Measurements from ENCODE around the gene COL6A5. TPM values are rescaled to one million over a fixed set of nuclear protein-coding genes. Genes with fewer than 3 reads are reported as not detected.

COL6A5 gene
- total RNA-seq, 2 donors from 2014 or later, result not detected

GRCh38 chr3:130414457-130414856, 69.0 kb downstream of the COL6A5 start:
- Histone ChIP-seq H3K4me1 (no peaks in the 10 kb centered on the region), H3K9me3 (no peaks in the 10 kb centered on the region), H3K27ac (no peak overlapping the region), H3K27me3 (no peaks in the 10 kb centered on the region), H3K4me3 (no peak overlapping the region), H3K36me3 (no peaks in the 10 kb centered on the region)
- no peak for DNase-seq (ENCODE audit: low spot score)
- TF ChIP-seq CTCF (IDR thresholded peaks at IDR 0.05), result no peak

- H3K27ac ChIP-seq, result no peak overlapping the region
- H3K36me3 ChIP-seq, result no peaks in the 10 kb centered on the region
- H3K27me3 ChIP-seq, result no peaks in the 10 kb centered on the region
- H3K4me3 ChIP-seq, result no peak overlapping the region
- no peaks in the 10 kb centered on the region for H3K4me1 ChIP-seq
- no peak for DNase-seq (ENCODE audit: low spot score)
- no peak for TF ChIP-seq CTCF (IDR thresholded peaks at IDR 0.05)
- no peaks in the 10 kb centered on the region for H3K9me3 ChIP-seq
Measured at GRCh38 chr3:130420466-130420865, 75.0 kb downstream of the COL6A5 start.

GRCh38 chr3:130423064-130423463, 77.6 kb downstream of the COL6A5 start:
- no peak for DNase-seq (ENCODE audit: low spot score)

GRCh38 chr3:130424837-130425236, 79.4 kb downstream of the COL6A5 start:
- TF ChIP-seq CTCF (IDR thresholded peaks at IDR 0.05), result no peak
- Histone ChIP-seq H3K27me3 (no peaks in the 10 kb centered on the region), H3K36me3 (no peaks in the 10 kb centered on the region), H3K27ac (no peak overlapping the region), H3K4me3 (no peak overlapping the region), H3K9me3 (no peaks in the 10 kb centered on the region), H3K4me1 (no peaks in the 10 kb centered on the region)
- DNase-seq (ENCODE audit: low spot score), result no peak

More at GRCh38 chr3:130423064-130423463, 77.6 kb downstream of the COL6A5 start:
- no peak overlapping the region for H3K4me3 ChIP-seq
- no peak for TF ChIP-seq CTCF (IDR thresholded peaks at IDR 0.05)
- H3K9me3 ChIP-seq, result no peaks in the 10 kb centered on the region
- no peaks in the 10 kb centered on the region for H3K36me3 ChIP-seq
- H3K4me1 ChIP-seq, result no peaks in the 10 kb centered on the region
- no peaks in the 10 kb centered on the region for H3K27me3 ChIP-seq
- H3K27ac ChIP-seq, result no peak overlapping the region

GRCh38 chr3:130425484-130425883, 80.0 kb downstream of the COL6A5 start:
- no peak for TF ChIP-seq CTCF (IDR thresholded peaks at IDR 0.05)
- no peak overlapping the region for H3K27ac ChIP-seq
- no peak for DNase-seq (ENCODE audit: low spot score)
- H3K27me3 ChIP-seq, result no peaks in the 10 kb centered on the region
- H3K36me3 ChIP-seq, result no peaks in the 10 kb centered on the region
- no peaks in the 10 kb centered on the region for H3K4me1 ChIP-seq
- no peaks in the 10 kb centered on the region for H3K9me3 ChIP-seq
- H3K4me3 ChIP-seq, result no peak overlapping the region

- H3K4me3 ChIP-seq, result no peak overlapping the region
- H3K4me1 ChIP-seq, result no peaks in the 10 kb centered on the region
- H3K27me3 ChIP-seq, result no peaks in the 10 kb centered on the region
- DNase-seq (ENCODE audit: low spot score), result no peak
- H3K36me3 ChIP-seq, result no peaks in the 10 kb centered on the region
- TF ChIP-seq CTCF (IDR thresholded peaks at IDR 0.05), result no peak
- no peaks in the 10 kb centered on the region for H3K9me3 ChIP-seq
- H3K27ac ChIP-seq, result no peak overlapping the region
Measured at GRCh38 chr3:130426206-130426605, 80.7 kb downstream of the COL6A5 start.

Measured in right atrium auricular region (tissue), 2 donors.